AG04449 (cell line): Measurements from ENCODE around the gene MSI1.

Source experiments
- CTCF ChIA-PET: fragments of 350-600 bp; formaldehyde crosslinking; extraction: SDS; loops from one replicate; lab custom pipeline; 2021; ENCODE audit warnings: antibody characterized with exemption; lab: Yijun Ruan, JAX
- POLR2A ChIA-PET: fragments of 400-600, 350-600 bp; formaldehyde crosslinking; extraction: SDS; loops from one replicate; lab custom pipeline; 2020; ENCODE audit warnings: antibody characterized with exemption, inconsistent platforms; lab: Yijun Ruan, JAX
- DNase-seq: peaks from one replicate; pipeline ENCODE4 v3.0.0-alpha.2; 2010; ENCODE audit warnings: low read depth, low spot score
- H3K4me3 ChIP-seq: 2 replicates; pipeline ENCODE4 v1.5.1; 2011; ENCODE audit warnings: low read depth, mild to moderate bottlenecking, control low read depth, low read length
- TF ChIP-seq, protein P1 (sequence below): IDR thresholded peaks from one replicate; pipeline ENCODE4 v1.5.1; 2011; ENCODE audit warnings: mild to moderate bottlenecking, moderate library complexity, low read length, control low read depth, inconsistent platforms; ENCODE audit not compliant: insufficient read depth; ENCODE audit errors: missing control alignments

Gene MSI1

DNA sequence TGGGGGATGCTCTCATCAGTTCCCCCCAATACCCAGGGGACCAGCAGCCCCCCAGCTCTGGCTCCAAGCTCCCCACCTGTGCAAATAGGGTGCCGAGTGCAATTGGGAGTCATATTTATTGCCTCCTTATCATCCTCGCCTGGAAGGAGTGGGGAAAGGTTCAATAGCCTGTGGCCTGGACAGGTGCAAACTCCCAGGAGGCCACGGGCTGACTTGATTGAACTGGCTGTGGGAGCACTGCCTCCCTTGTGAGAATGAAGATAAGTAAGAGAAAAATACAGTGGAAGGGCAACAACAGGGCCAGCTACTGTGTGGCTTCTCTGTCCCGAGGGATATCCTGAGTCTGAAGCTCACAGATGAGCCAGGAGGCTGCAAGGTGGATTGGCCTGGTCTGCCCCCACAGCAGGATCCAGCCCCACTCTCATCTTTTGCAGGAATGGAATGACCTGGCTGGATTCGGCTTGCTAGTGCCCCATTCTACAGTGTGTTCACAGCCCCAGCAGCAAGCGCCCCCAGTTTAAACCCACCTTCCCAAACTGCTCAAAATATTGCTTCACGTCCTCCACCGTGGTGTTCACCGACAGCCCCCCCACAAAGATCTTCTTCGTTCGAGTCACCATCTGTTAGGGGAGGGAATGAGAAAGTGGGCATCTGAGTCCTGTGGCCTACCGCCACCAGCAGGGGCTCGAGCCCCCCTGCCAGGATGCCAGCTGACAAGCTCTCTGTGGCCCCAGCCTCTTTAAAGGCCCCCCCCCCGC, 6.3 kb downstream of the MSI1 start:
- no peak for DNase-seq
- POLR2A ChIA-PET, result no interaction called here
- TF ChIP-seq, protein P1, sequence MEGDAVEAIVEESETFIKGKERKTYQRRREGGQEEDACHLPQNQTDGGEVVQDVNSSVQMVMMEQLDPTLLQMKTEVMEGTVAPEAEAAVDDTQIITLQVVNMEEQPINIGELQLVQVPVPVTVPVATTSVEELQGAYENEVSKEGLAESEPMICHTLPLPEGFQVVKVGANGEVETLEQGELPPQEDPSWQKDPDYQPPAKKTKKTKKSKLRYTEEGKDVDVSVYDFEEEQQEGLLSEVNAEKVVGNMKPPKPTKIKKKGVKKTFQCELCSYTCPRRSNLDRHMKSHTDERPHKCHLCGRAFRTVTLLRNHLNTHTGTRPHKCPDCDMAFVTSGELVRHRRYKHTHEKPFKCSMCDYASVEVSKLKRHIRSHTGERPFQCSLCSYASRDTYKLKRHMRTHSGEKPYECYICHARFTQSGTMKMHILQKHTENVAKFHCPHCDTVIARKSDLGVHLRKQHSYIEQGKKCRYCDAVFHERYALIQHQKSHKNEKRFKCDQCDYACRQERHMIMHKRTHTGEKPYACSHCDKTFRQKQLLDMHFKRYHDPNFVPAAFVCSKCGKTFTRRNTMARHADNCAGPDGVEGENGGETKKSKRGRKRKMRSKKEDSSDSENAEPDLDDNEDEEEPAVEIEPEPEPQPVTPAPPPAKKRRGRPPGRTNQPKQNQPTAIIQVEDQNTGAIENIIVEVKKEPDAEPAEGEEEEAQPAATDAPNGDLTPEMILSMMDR, result no peak
- no peak overlapping the region for H3K4me3 ChIP-seq
- CTCF ChIA-PET, result interaction anchor here (1.5 to 11.0 kb wide), 2 partner anchors 9 to 68 kb away, joined by 4 to 160 read pairs; no protein-coding TSS in a partner anchor

DNA sequence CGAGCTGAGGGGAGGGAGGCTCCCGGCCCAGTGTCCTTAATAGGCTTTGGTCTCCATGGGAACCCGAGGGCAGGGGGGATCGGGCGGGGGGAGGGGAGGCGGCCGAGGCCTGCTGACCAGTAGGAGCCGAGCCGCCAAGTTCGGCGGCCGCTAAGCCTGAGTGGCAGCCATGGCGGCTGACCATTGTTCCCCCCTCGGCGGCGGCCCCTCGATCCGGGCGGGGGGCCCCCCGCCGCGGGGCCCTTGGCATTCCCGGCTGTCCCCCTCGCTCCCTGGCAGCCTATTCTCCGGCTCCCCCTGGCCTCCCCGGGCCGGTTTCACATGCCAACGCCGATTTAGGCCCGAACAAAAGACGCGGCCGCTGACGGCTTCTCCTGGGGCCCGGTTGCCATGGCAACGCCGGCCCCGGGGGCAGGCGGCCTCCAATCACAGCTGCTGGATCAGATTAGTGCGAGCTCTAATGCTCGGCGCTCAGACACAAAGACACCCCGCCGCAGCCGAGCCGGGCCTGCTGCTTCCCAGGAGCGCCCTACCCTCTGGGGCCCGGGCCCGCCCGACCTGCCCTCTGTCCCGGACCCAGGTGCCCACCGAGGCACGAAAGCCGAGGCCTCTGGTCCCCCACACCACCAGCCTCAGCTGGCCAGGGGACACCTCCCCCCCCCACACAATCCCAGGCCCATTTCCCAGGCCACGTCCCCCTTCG, 7.3 kb downstream of the MSI1 start:
- POLR2A ChIA-PET, result interaction anchor here (0.5 kb wide), 1 partner anchor 39 kb away, joined by 3 read pairs; no protein-coding TSS in a partner anchor
- TF ChIP-seq, protein P1, result no peak
- no peak for DNase-seq
- CTCF ChIA-PET, result interaction anchor here (1.1 to 11.0 kb wide), 3 partner anchors 8 to 78 kb away, joined by 3 to 160 read pairs (median 4); no protein-coding TSS in a partner anchor
- peak overlapping the region; percentile 27 for H3K4me3 ChIP-seq

DNA sequence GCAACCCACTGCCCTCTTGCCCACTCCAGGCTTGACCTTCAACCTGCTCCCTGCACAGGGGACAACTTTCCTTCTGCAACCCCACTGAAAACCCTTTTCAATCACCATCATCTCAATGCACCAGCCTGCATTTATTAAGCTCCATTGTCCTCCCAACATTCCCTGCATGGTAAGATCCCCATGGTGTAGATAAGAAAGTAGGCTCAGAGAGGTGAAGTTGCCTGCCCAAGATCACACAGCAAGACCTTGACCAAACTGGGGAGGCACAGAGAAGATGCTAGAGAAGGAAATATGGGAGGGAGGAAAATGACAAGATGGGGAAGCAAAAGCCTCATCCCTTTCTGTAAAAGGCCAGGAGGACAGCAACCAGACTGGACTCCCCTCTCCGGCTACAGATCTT, 9.8 kb downstream of the MSI1 start:
- TF ChIP-seq, protein P1, result no peak

DNA sequence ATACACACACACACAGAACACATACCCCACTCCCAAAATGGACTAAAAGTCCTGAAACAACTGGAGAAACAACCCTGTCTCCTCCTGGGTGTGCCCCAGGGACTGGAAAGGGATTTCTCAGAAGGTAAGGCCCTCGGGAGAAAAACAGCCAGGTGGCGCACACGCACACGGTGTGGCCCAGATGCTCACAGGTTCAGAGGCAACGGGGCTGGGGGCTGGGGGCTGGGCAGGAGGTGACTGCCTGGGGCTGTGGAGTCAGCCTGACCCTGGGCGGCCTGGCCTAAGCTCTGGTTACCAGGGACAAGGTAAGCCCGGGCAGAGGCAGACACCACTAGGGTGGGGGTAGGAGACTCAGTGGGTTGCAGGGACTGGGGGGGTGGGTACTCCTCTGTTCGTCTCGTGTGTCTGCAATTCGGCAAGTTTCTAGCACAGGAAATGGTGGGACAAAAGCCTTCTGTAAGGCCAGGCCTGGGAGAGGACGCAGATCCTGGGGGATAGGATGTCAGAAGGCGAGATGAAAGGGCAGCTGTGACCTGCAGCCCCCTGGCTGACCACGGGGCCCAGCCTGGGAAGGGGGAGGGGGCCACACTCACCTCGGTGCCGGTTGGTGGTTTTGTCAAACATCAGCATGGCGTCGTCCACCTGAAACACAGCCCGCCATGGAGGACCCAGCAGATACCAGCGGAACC, 10.4 kb downstream of the MSI1 start:
- TF ChIP-seq, protein P1, result no peak
- ChIA-PET POLR2A (no interaction called here), CTCF (interaction anchor here (1.2 to 11.0 kb wide), 3 partner anchors 9 to 72 kb away, joined by 3 to 160 read pairs (median 4); no protein-coding TSS in a partner anchor)
- H3K4me3 ChIP-seq, result no peak overlapping the region
- DNase-seq, result no peak

More for the DNA sequence above, 9.8 kb downstream of the MSI1 start:
- CTCF ChIA-PET, result interaction anchor here (0.6 to 11.0 kb wide), 4 partner anchors 8 to 115 kb away, joined by 3 to 160 read pairs (median 4); no protein-coding TSS in a partner anchor
- POLR2A ChIA-PET, result no interaction called here
- no peak for DNase-seq
- no peak overlapping the region for H3K4me3 ChIP-seq

DNA sequence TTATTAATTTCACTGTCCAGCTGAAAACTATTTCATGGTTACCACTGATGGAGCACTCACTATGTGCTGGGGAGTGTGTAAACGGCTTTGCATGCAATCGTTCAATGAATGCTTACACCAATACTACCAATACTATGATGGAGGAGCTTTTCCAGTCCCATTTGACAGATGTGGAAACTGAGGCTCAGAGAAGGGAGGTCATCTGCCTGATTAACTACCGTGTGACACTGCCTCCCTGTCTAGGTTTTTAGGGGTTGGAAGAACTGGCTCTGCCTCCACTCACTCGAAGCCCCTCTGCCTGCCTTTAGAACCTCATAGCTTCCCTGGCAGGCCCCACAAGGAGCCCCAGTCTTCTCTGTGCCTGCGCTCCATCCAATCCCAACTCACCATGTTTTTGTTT, 11.9 kb downstream of the MSI1 start:
- no peak overlapping the region for H3K4me3 ChIP-seq
- ChIA-PET CTCF (interaction anchor here (0.7 to 11.0 kb wide), 20 partner anchors 8 to 289 kb away, joined by 3 to 160 read pairs (median 4); partner anchors contain the start of gene SRSF9), POLR2A (no interaction called here)
- TF ChIP-seq, protein P1, result no peak
- no peak for DNase-seq
